Stimulated activated CD4-positive, alpha-beta T cell treated with anti-CD3 and anti-CD28 coated beads, Interleukin-12 subunit alpha, Interleukin-12 subunit beta, amount 100 ng/mL, for 24 hours (primary cell): ENCODE results near the gene CLEC2A.
A peak's percentile ranks its signal among the peaks of the same experiment; 100 is the strongest.

Source experiments
- DNase-seq, 2 experiments: peaks; one replicate each; pipeline ENCODE4 v3.0.0-alpha.2; 2020; ENCODE audit warnings: low read depth in 2 of 2

CLEC2A gene

GRCh38 chr12:9933958-9934357 is 1.8 kb upstream of the CLEC2A start:
- DNase-seq = no peak

GRCh38 chr12:9931245-9931644 is 925 bp downstream of the CLEC2A start:
- no peak for DNase-seq

- no peak for DNase-seq
Observed at GRCh38 chr12:9928607-9929006, 3.6 kb downstream of the CLEC2A start.

GRCh38 chr12:9926876-9927275 is 5.3 kb downstream of the CLEC2A start:
- DNase-seq = no peak

GRCh38 chr12:9925705-9926393 is 6.3 kb downstream of the CLEC2A start:
- peak in 1 of 2 experiments; percentile 3 for DNase-seq

- no peak for DNase-seq
Observed at GRCh38 chr12:9922429-9922828, 9.7 kb downstream of the CLEC2A start.

- no peak for DNase-seq
Observed at GRCh38 chr12:9920451-9920850, 11.7 kb downstream of the CLEC2A start.

GRCh38 chr12:9919443-9919842 is 12.7 kb downstream of the CLEC2A start:
- no peak for DNase-seq

GRCh38 chr12:9911708-9912107 is 20.5 kb downstream of the CLEC2A start:
- no peak for DNase-seq

GRCh38 chr12:9910716-9911421 is 21.3 kb downstream of the CLEC2A start:
- DNase-seq = no peak

GRCh38 chr12:9909724-9910123 is 22.4 kb downstream of the CLEC2A start:
- DNase-seq = no peak

GRCh38 chr12:9908350-9908749 is 23.8 kb downstream of the CLEC2A start:
- no peak for DNase-seq

- DNase-seq = no peak
Observed at GRCh38 chr12:9907769-9908168, 24.4 kb downstream of the CLEC2A start.

- no peak for DNase-seq
Observed at GRCh38 chr12:9906873-9907272, 25.3 kb downstream of the CLEC2A start.

GRCh38 chr12:9902539-9903228 is 29.5 kb downstream of the CLEC2A start:
- DNase-seq = no peak

- no peak for DNase-seq
Observed at GRCh38 chr12:9900930-9901329, 31.2 kb downstream of the CLEC2A start.

- DNase-seq = no peak
Observed at GRCh38 chr12:9899209-9899608, 33.0 kb downstream of the CLEC2A start.

GRCh38 chr12:9897535-9897934 is 34.6 kb downstream of the CLEC2A start:
- no peak for DNase-seq

GRCh38 chr12:9895215-9895971 is 36.8 kb downstream of the CLEC2A start:
- DNase-seq = no peak

- DNase-seq = no peak
Observed at GRCh38 chr12:9888665-9889273, 43.4 kb downstream of the CLEC2A start.

- DNase-seq = no peak
Observed at GRCh38 chr12:9883175-9883574, 49.0 kb downstream of the CLEC2A start.

GRCh38 chr12:9881988-9882387 is 50.2 kb downstream of the CLEC2A start:
- DNase-seq = no peak
